ENCODE results near the gene EFHD2.

- TF ChIP-seq TAF1 (IDR thresholded peaks at IDR 0.05; ENCODE audit: low read depth, low read length) (no peak), POLR2A (IDR thresholded peaks at IDR 0.05; ENCODE audit: low read depth, low read length) (no peak)
Observed at GRCh38 chr1:15406614-15407559, 2.8 kb upstream of the EFHD2 start.
